OCI-LY7 (cell line): Measurements from ENCODE around the gene TRDN.

Source experiments
- EZH2phosphoT487 ChIP-seq: fragments of 200-600 bp; sonication (generic); IDR thresholded peaks from 2 replicates; pipeline ENCODE4 v1.6.1; 2018; ENCODE audit warnings: low read depth, borderline replicate concordance, mild to moderate bottlenecking, mixed run types, antibody characterized with exemption, low read length, moderate library complexity, mixed read lengths
- TF ChIP-seq, protein P1 (sequence below): fragments of 200-600 bp; sonication (generic); conservative IDR thresholded peaks from 2 replicates; pipeline ENCODE4 v1.5.1; 2014; ENCODE audit warnings: mild to moderate bottlenecking, antibody characterized with exemption, low read length, moderate library complexity, mixed read lengths

DNA sequence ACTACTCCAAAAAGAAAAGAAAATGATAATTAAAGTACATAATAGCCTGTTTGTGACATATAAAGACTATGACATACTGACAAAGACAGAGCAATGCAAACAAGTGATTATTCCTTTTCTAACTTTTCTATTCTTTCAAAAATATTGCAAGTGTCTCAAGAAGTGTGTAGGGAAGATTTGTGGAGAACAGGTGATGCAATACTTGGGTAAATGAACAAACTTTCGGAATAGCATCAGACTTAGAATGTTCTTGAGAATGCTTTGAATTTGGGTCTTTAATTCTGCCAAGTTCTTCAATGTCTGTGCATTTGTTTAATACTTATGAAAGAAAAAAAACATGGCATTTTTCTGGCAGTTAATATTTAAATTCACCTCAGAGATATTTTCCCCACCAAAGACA is 40.0 kb upstream of the TRDN start:
- TF ChIP-seq, protein P1, sequence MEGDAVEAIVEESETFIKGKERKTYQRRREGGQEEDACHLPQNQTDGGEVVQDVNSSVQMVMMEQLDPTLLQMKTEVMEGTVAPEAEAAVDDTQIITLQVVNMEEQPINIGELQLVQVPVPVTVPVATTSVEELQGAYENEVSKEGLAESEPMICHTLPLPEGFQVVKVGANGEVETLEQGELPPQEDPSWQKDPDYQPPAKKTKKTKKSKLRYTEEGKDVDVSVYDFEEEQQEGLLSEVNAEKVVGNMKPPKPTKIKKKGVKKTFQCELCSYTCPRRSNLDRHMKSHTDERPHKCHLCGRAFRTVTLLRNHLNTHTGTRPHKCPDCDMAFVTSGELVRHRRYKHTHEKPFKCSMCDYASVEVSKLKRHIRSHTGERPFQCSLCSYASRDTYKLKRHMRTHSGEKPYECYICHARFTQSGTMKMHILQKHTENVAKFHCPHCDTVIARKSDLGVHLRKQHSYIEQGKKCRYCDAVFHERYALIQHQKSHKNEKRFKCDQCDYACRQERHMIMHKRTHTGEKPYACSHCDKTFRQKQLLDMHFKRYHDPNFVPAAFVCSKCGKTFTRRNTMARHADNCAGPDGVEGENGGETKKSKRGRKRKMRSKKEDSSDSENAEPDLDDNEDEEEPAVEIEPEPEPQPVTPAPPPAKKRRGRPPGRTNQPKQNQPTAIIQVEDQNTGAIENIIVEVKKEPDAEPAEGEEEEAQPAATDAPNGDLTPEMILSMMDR = no peak
- TF ChIP-seq EZH2phosphoT487 = no peak
